Mesenchymal stem cell (in vitro differentiated cells and primary cell): ENCODE measurements around the gene TSC2.
"Not testable (repeated sequence)": the region's sequence is repeated elsewhere in the genome, so short reads cannot be mapped to it uniquely, and the experiment has no call there.

Experiments used
- DNase-seq: peaks from one replicate; pipeline ENCODE4 v3.0.0-alpha.2; 2013
- H2AFZ ChIP-seq: one replicate; pipeline ENCODE4 v1.6.1; 2013; ENCODE audit warnings: low read depth, mild to moderate bottlenecking, control low read depth, inconsistent platforms, low read length, moderate library complexity
- H2AK5ac ChIP-seq: 2 replicates; pipeline ENCODE4 v1.6.1; 2013; ENCODE audit warnings: low read length, moderate library complexity, mild to moderate bottlenecking, inconsistent platforms; ENCODE audit not compliant: severe bottlenecking
- H2BK120ac ChIP-seq: one replicate; pipeline ENCODE4 v1.6.1; 2013; ENCODE audit warnings: low read depth, mild to moderate bottlenecking, inconsistent platforms, low read length, moderate library complexity
- H2BK12ac ChIP-seq, 2 experiments: one replicate each; pipeline ENCODE4 v1.6.1; 2013; ENCODE audit warnings: inconsistent platforms in 2 of 2, low read length in 2 of 2, mild to moderate bottlenecking in 2 of 2, moderate library complexity in 2 of 2, control low read depth in 1 of 2
- H2BK15ac ChIP-seq: one replicate; pipeline ENCODE4 v1.6.1; 2013; ENCODE audit warnings: mild to moderate bottlenecking, low read depth, inconsistent platforms; ENCODE audit not compliant: poor library complexity, severe bottlenecking
- H2BK5ac ChIP-seq: 2 replicates; pipeline ENCODE4 v1.6.1; 2013; ENCODE audit warnings: low read depth, mild to moderate bottlenecking, low read length, control low read depth, inconsistent platforms; ENCODE audit not compliant: poor library complexity, severe bottlenecking
- H3K14ac ChIP-seq, 2 experiments: one replicate each; pipeline ENCODE4 v1.6.1; 2013; ENCODE audit warnings: inconsistent platforms in 2 of 2, low read length in 2 of 2, control low read depth in 1 of 2, mild to moderate bottlenecking in 1 of 2, moderate library complexity in 1 of 2
- H3K18ac ChIP-seq, 2 experiments: one replicate each; pipeline ENCODE4 v1.6.1; 2013; ENCODE audit warnings: inconsistent platforms in 2 of 2, low read length in 2 of 2, control low read depth in 1 of 2, low read depth in 1 of 2, mild to moderate bottlenecking in 1 of 2
- H3K23ac ChIP-seq, 2 experiments: one replicate each; pipeline ENCODE4 v1.6.1; 2013; ENCODE audit warnings: inconsistent platforms in 2 of 2, low read length in 2 of 2, mild to moderate bottlenecking in 2 of 2, moderate library complexity in 2 of 2, control low read depth in 1 of 2
- H3K27ac ChIP-seq: 2 replicates; pipeline ENCODE4 v1.5.1; 2013; ENCODE audit warnings: mild to moderate bottlenecking, moderate library complexity, low read length, control low read depth, inconsistent platforms; ENCODE audit not compliant: poor library complexity, severe bottlenecking
- H3K27me3 ChIP-seq, 2 experiments: 2 replicates each; pipeline versions ENCODE4 v1.6.1 to v1.7.0; 2013; ENCODE audit warnings: low read length in 2 of 2, mild to moderate bottlenecking in 2 of 2, moderate library complexity in 2 of 2, control low read depth in 1 of 2, inconsistent platforms in 1 of 2; ENCODE audit not compliant: control insufficient read depth in 1 of 2, insufficient read depth in 1 of 2
- H3K36me3 ChIP-seq, 2 experiments: 2 replicates each; pipeline versions ENCODE4 v1.6.1 to v1.7.0; 2013; ENCODE audit warnings: low read length in 2 of 2, control low read depth in 1 of 2, inconsistent platforms in 1 of 2, low read depth in 1 of 2, mild to moderate bottlenecking in 1 of 2; ENCODE audit not compliant: insufficient read depth in 2 of 2, control insufficient read depth in 1 of 2
- H3K4ac ChIP-seq, 2 experiments: one replicate each; pipeline ENCODE4 v1.6.1; 2013; ENCODE audit warnings: inconsistent platforms in 2 of 2, low read length in 2 of 2, mild to moderate bottlenecking in 2 of 2, moderate library complexity in 2 of 2, control low read depth in 1 of 2, low read depth in 1 of 2
- H3K4me1 ChIP-seq: 2 replicates; pipeline ENCODE4 v1.6.1; 2013; ENCODE audit warnings: low read depth, low read length, control low read depth; ENCODE audit not compliant: control insufficient read depth, insufficient read depth
- H3K4me2 ChIP-seq: 2 replicates; pipeline ENCODE4 v1.6.1; 2013; ENCODE audit warnings: low read length, mild to moderate bottlenecking, inconsistent platforms; ENCODE audit not compliant: poor library complexity, severe bottlenecking
- H3K4me3 ChIP-seq, 2 experiments: 2 replicates each; pipeline versions ENCODE4 v1.5.1 to v1.7.0; 2013; ENCODE audit warnings: low read length in 2 of 2, mild to moderate bottlenecking in 2 of 2, control low read depth in 1 of 2, low read depth in 1 of 2; ENCODE audit not compliant: insufficient read depth in 1 of 2
- H3K79me1 ChIP-seq: replicated peaks from 2 replicates; pipeline ENCODE4 v1.6.1; 2013; ENCODE audit warnings: mild to moderate bottlenecking, control low read depth, low read length, inconsistent platforms; ENCODE audit not compliant: poor library complexity, severe bottlenecking
- H3K9ac ChIP-seq: 2 replicates; pipeline ENCODE4 v1.7.0; 2013; ENCODE audit warnings: mild to moderate bottlenecking, low read length, moderate library complexity
- H3K9me3 ChIP-seq: 2 replicates; pipeline ENCODE4 v1.7.0; 2013; ENCODE audit warnings: mild to moderate bottlenecking, low read length; ENCODE audit not compliant: control insufficient read depth
- H4K8ac ChIP-seq: one replicate; pipeline ENCODE4 v1.6.1; 2013; ENCODE audit warnings: inconsistent platforms, mild to moderate bottlenecking, low read length, moderate library complexity
- H4K91ac ChIP-seq: one replicate; pipeline ENCODE4 v1.6.1; 2013; ENCODE audit warnings: mild to moderate bottlenecking, low read length, inconsistent platforms
- WGBS: methylation state at CpG from one replicate; pipeline ENCODE4 v1.1.7; 2013; ENCODE audit warnings: mixed read lengths; 5-methylcytosine and 5-hydroxymethylcytosine counted together

Gene TSC2

DNA sequence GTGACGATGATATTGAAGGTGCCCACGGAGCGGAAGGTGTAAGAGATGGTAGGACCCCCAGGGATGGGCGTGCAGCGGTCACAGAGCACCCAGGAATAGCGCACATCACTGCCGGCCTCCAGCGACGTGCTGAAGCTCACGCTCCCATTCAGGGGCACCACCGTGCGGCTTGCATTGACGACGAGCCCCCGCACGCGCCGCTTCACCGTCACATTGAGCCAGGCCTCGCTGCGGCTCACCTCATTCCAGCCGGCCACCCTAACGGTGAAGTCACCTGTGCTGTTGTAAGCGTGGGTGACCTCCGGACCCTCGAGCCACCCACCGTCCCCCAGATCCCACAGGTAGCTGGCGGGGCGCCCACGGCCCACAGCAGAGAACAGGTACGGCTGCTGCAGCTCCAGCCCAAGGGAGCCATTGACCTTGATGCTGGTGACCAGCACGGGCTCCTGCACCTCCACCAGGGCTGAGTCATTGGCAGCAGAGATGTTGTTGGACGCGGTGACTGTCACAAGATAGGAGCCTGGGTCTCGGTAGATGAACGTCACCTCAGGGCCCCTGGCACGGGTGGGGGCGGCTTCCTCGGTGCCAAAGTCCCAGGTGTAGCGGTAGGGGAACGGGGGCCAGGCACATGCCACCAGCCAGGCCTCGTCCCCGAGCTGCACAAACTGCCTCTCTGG is 62.7 kb downstream of the TSC2 start:
- not testable (repeated sequence) for H4K91ac ChIP-seq, H3K23ac ChIP-seq, H3K9ac ChIP-seq, H3K9me3 ChIP-seq, H2BK5ac ChIP-seq, H3K18ac ChIP-seq, H3K14ac ChIP-seq, H3K4me1 ChIP-seq, H3K4ac ChIP-seq, DNase-seq, H2BK15ac ChIP-seq, H3K27ac ChIP-seq, H2BK12ac ChIP-seq, H3K27me3 ChIP-seq, H4K8ac ChIP-seq, H2AFZ ChIP-seq, H2AK5ac ChIP-seq, H3K4me3 ChIP-seq, H3K4me2 ChIP-seq, H2BK120ac ChIP-seq
- 97% methylated on average over 41 of the region's 43 CpGs for WGBS
- Histone ChIP-seq H3K79me1 (peaks cover 14% of the 10 kb centered on the region), H3K36me3 (peaks cover 16 to 95% of the 10 kb centered on the region in 2 experiments)

DNA sequence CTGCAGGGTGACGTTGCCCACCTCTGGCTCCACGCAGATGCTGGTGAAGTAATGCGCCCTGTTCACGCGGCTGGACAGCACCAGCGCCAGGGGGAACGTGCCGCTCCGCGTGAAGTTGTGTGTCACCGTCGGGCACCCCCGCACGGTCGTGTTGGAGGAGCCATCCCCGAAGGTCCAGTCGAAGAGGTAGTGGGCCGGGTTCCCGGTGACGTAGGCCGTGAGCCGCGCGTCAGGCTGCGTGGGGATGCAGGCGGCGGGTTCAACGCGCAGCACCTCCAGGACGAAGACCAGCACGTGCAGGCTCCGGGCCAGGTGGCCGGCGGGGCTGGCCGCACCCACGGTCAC is 63.2 kb downstream of the TSC2 start:
- not testable (repeated sequence) for H3K9ac ChIP-seq, H3K9me3 ChIP-seq, H3K4me1 ChIP-seq, H2BK5ac ChIP-seq, H4K8ac ChIP-seq, H4K91ac ChIP-seq, H3K4me3 ChIP-seq, H3K18ac ChIP-seq, H3K4me2 ChIP-seq, H3K4ac ChIP-seq, H3K23ac ChIP-seq, DNase-seq, H3K27ac ChIP-seq, H2BK12ac ChIP-seq, H2AK5ac ChIP-seq, H3K14ac ChIP-seq, H2BK120ac ChIP-seq, H3K27me3 ChIP-seq, H2AFZ ChIP-seq, H2BK15ac ChIP-seq
- peaks cover 16 to 95% of the 10 kb centered on the region in 2 experiments for H3K36me3 ChIP-seq
- 96% methylated on average over 33 of the region's 36 CpGs for WGBS
- H3K79me1 ChIP-seq: peaks cover 14% of the 10 kb centered on the region

- H3K14ac ChIP-seq, H3K27ac ChIP-seq, H3K9ac ChIP-seq, H3K23ac ChIP-seq, H2BK120ac ChIP-seq, H3K9me3 ChIP-seq, H3K4me1 ChIP-seq, H2BK12ac ChIP-seq, H3K4me2 ChIP-seq, DNase-seq, H2AFZ ChIP-seq, H2AK5ac ChIP-seq, H3K27me3 ChIP-seq, H3K4ac ChIP-seq, H4K8ac ChIP-seq, H4K91ac ChIP-seq, H2BK15ac ChIP-seq, H3K4me3 ChIP-seq, H2BK5ac ChIP-seq, H3K18ac ChIP-seq: not testable (repeated sequence)
- Histone ChIP-seq H3K79me1 (peaks cover 14% of the 10 kb centered on the region), H3K36me3 (peaks cover 16 to 97% of the 10 kb centered on the region in 2 experiments)
- WGBS: 97% methylated on average over 32 of the region's 65 CpGs
Observed at GRCh38 chr16:2111412-2112335, 63.9 kb downstream of the TSC2 start.

GRCh38 chr16:2112539-2113106 is 64.8 kb downstream of the TSC2 start:
- 93% methylated on average over 19 of the region's 30 CpGs for WGBS

More at GRCh38 chr16:2112539-2113106, 64.8 kb downstream of the TSC2 start:
- not testable (repeated sequence) for H3K4me2 ChIP-seq, H4K8ac ChIP-seq, H3K27ac ChIP-seq, H2BK15ac ChIP-seq, H2AFZ ChIP-seq, H3K14ac ChIP-seq, H3K9ac ChIP-seq, H3K4me1 ChIP-seq, H3K4me3 ChIP-seq, H3K18ac ChIP-seq, H4K91ac ChIP-seq, H3K4ac ChIP-seq, H3K27me3 ChIP-seq, H3K9me3 ChIP-seq, DNase-seq, H2BK12ac ChIP-seq, H2AK5ac ChIP-seq, H3K23ac ChIP-seq, H2BK120ac ChIP-seq, H2BK5ac ChIP-seq
- H3K36me3 ChIP-seq: peaks cover 16 to 94% of the 10 kb centered on the region in 2 experiments
- peaks cover 14% of the 10 kb centered on the region for H3K79me1 ChIP-seq
